Ovary (tissue), 9 donors: ENCODE data around the gene REC114. TPM values are rescaled to one million over a fixed set of nuclear protein-coding genes. Genes with fewer than 3 reads are reported as not detected.
"Not testable (repeated sequence)": the region's sequence is repeated elsewhere in the genome, so short reads cannot be mapped to it uniquely, and the experiment has no call there.

Experiments used
- DNase-seq, 5 donors: peaks; one replicate each; pipeline ENCODE4 v3.0.0-alpha.2; 2019 to 2020
- H3K27ac ChIP-seq, 2 donors: fragments of 200-600 bp; one replicate each; pipeline versions ENCODE4 v1.5.1 to v1.8.0; 2019 to 2022
- H3K27me3 ChIP-seq: fragments of 200-600 bp; one replicate; pipeline ENCODE4 v1.8.0; 2022
- H3K36me3 ChIP-seq: fragments of 200-600 bp; sonication (generic); one replicate; pipeline ENCODE4 v1.5.1; 2019
- H3K4me1 ChIP-seq: one replicate; pipeline ENCODE4 v1.8.1; 2013; ENCODE audit warnings: mild to moderate bottlenecking, moderate library complexity; ENCODE audit not compliant: insufficient read depth
- H3K4me3 ChIP-seq: fragments of 200-600 bp; sonication (generic); one replicate; pipeline ENCODE4 v1.5.1; 2017
- H3K9me3 ChIP-seq, 2 donors: fragments of 200-600 bp in 1 of 2; sonication (generic) in 1 of 2; one replicate each; pipeline versions ENCODE4 v1.5.1 to v1.8.1; 2013 to 2019; ENCODE audit warnings: mild to moderate bottlenecking in 1 of 2, moderate library complexity in 1 of 2
- CTCF ChIP-seq, 3 donors: fragments of 450-650 bp in 2 of 3; fragments of 200-600 bp in 1 of 3; IDR thresholded peaks; one replicate each; pipeline versions ENCODE4 v1.5.1 to v1.8.0; 2016 to 2022; ENCODE audit warnings: antibody characterized with exemption in 3 of 3, mild to moderate bottlenecking in 1 of 3
- EP300 ChIP-seq: sonication (generic); formaldehyde crosslinking; IDR thresholded peaks from one replicate; pipeline ENCODE4 v1.6.1; 2017; ENCODE audit warnings: antibody characterized with exemption
- POLR2A ChIP-seq: fragments of 450-650 bp; IDR thresholded peaks from one replicate; pipeline ENCODE4 v1.6.1; 2017; ENCODE audit warnings: antibody characterized with exemption, mild to moderate bottlenecking, moderate library complexity
- WGBS, 3 donors: extraction: QIAGEN DNeasy Blood & Tissue Kit in 1 of 3; methylation state at CpG; one replicate each; pipeline versions ENCODE4 v1.1.5 to v1.1.7; 2013 to 2017; 5-methylcytosine and 5-hydroxymethylcytosine counted together
- intact Hi-C, 4 donors: fragments of 100-400 bp; cut with DNase I; formaldehyde crosslinking; loops; one replicate each; pipeline versions ENCODE4 v1.11.0 to v1.15.1; 2022 to 2023
- polyA plus RNA-seq, 2 donors: library from polyadenylated mRNA; stranded (reverse); fragments of 200-250 nt in 1 of 2; fragments of 350-450 nt in 1 of 2; fragmentation: Illumina TruSeq in 1 of 2; extraction: RNeasy Lipid Tissue Mini Kit (QIAGEN cat#74804) in 1 of 2; gene quantifications; one replicate each; pipeline ENCODE4 v1.2.3, GENCODE V29; 2013 to 2014
- total RNA-seq, 7 donors: library from RNA; depleted of rRNA in 2 of 7; stranded (reverse); fragments of >200 nt in 2 of 7; fragmentation: NEBNext Ultra II Directional in 3 of 7; extraction: Animal tissue kit (Norgen Biotek cat#: 25700) in 3 of 7; gene quantifications; one replicate each; pipeline versions ENCODE4 v1.1.0 to v1.2.4, GENCODE V29; 2016 to 2023
- donor health status: DM: no; HTN: no; CAD: no; lungs with moderate emphysema.
- donor health status: DM: no; HTN: no; CAD: no.
- donor health status: Bipolar disorder and iron deficiency.
- donor health status: DM: yes; HTN: yes; CAD: no.
- donor health status: DM: no; HTN: no; CAD: no.
- donor health status: DM: yes; HTN: yes; CAD: no.

The REC114 gene
- total and polyA plus RNA-seq, 9 donors = 0.51 TPM; not detected in 8

GRCh38 chr15:73424506-73424905 is 18.5 kb upstream of the REC114 start:
- no peak overlapping the region for H3K4me3 ChIP-seq
- WGBS, 3 donors = 91 to 93% (median 92%) methylated on average over 1 of the region's 1 CpG
- TF ChIP-seq EP300 = no peak
- TF ChIP-seq CTCF (IDR thresholded peaks at IDR 0.05) = no peak
- TF ChIP-seq POLR2A = no peak

GRCh38 chr15:73425510-73425909 is 17.5 kb upstream of the REC114 start:
- no peaks in the 10 kb centered on the region for H3K9me3 ChIP-seq
- H3K27ac ChIP-seq = no peak overlapping the region
- H3K36me3 ChIP-seq = no peaks in the 10 kb centered on the region
- intact Hi-C loops = no loop called here
- no peaks in the 10 kb centered on the region for H3K4me1 ChIP-seq
- H3K27me3 ChIP-seq = no peaks in the 10 kb centered on the region
- no peak for TF ChIP-seq EP300
- no peak for TF ChIP-seq CTCF (IDR thresholded peaks at IDR 0.05)
- TF ChIP-seq POLR2A = no peak
- WGBS, 3 donors = 67 to 78% (median 72%) methylated on average over 2 of the region's 2 CpGs
- no peak for DNase-seq
- no peak overlapping the region for H3K4me3 ChIP-seq

More at GRCh38 chr15:73424506-73424905, 18.5 kb upstream of the REC114 start:
- H3K27ac ChIP-seq = no peak overlapping the region
- DNase-seq = no peak
- no peaks in the 10 kb centered on the region for H3K36me3 ChIP-seq
- no peaks in the 10 kb centered on the region for H3K4me1 ChIP-seq
- no peaks in the 10 kb centered on the region for H3K27me3 ChIP-seq
- intact Hi-C loops = no loop called here
- H3K9me3 ChIP-seq = no peaks in the 10 kb centered on the region

- Histone ChIP-seq H3K4me3 (no peak overlapping the region), H3K36me3 (no peaks in the 10 kb centered on the region), H3K27ac (no peak overlapping the region), H3K9me3 (no peaks in the 10 kb centered on the region), H3K27me3 (no peaks in the 10 kb centered on the region), H3K4me1 (no peaks in the 10 kb centered on the region)
- TF ChIP-seq POLR2A (no peak), EP300 (no peak), CTCF (IDR thresholded peaks at IDR 0.05) (no peak)
- intact Hi-C loops = no loop called here
- WGBS, 3 donors = 46 to 58% (median 55%) methylated on average over 5 of the region's 5 CpGs
- no peak for DNase-seq
These were observed 16.5 kb upstream of the REC114 start for GRCh38 chr15:73426323-73426994.

GRCh38 chr15:73431329-73431728 is 11.6 kb upstream of the REC114 start:
- H3K4me1 ChIP-seq, H3K4me3 ChIP-seq, DNase-seq, H3K27me3 ChIP-seq, H3K27ac ChIP-seq, intact Hi-C loops, H3K9me3 ChIP-seq, H3K36me3 ChIP-seq: not testable (repeated sequence)
- WGBS, 3 donors = 89 to 91% (median 89%) methylated on average over 7 of the region's 7 CpGs

GRCh38 chr15:73433873-73434272 is 9.1 kb upstream of the REC114 start:
- no peaks in the 10 kb centered on the region for H3K27me3 ChIP-seq
- H3K27ac ChIP-seq = no peak overlapping the region
- 81% methylated on average over 4 of the region's 4 CpGs for WGBS, 3 donors
- no peaks in the 10 kb centered on the region for H3K4me1 ChIP-seq
- H3K4me3 ChIP-seq = no peak overlapping the region
- no peaks in the 10 kb centered on the region for H3K36me3 ChIP-seq
- H3K9me3 ChIP-seq = no peaks in the 10 kb centered on the region
- DNase-seq = no peak
- intact Hi-C loops = no loop called here
- TF ChIP-seq POLR2A (no peak), CTCF (IDR thresholded peaks at IDR 0.05) (no peak), EP300 (no peak)
